ENCODE measurements around the gene NAA40.

NAA40 gene

GRCh38 chr11:63938479-63939396, at the start of gene NAA40:
Gene NAA40 (plus strand): TSS chr11:63939002. CDS start chr11:63939097, 95 bp downstream.
- DNase-seq: peak; percentile 94

GRCh38 chr11:63889344-63889743, 49.5 kb upstream of the NAA40 start:
- DNase-seq: no peak

GRCh38 chr11:63890368-63890767, 48.4 kb upstream of the NAA40 start:
- DNase-seq: no peak

- no peak for DNase-seq
These were observed 46.6 kb upstream of the NAA40 start for GRCh38 chr11:63892228-63892627.

GRCh38 chr11:63893355-63893754, 45.4 kb upstream of the NAA40 start:
- no peak for DNase-seq

- DNase-seq: no peak
These were observed 42.7 kb upstream of the NAA40 start for GRCh38 chr11:63896071-63896470.

GRCh38 chr11:63897459-63898146, 41.2 kb upstream of the NAA40 start:
- no peak for DNase-seq

- peak; percentile 21 for DNase-seq
These were observed 37.1 kb upstream of the NAA40 start for GRCh38 chr11:63901660-63902059.

GRCh38 chr11:63903884-63904283, 34.9 kb upstream of the NAA40 start:
- no peak for DNase-seq

- DNase-seq: no peak
These were observed 34.1 kb upstream of the NAA40 start for GRCh38 chr11:63904743-63905142.

GRCh38 chr11:63905179-63905578, 33.6 kb upstream of the NAA40 start:
- no peak for DNase-seq

GRCh38 chr11:63906087-63906486, 32.7 kb upstream of the NAA40 start:
- no peak for DNase-seq

- peak; percentile 56 for DNase-seq
These were observed 32.2 kb upstream of the NAA40 start for GRCh38 chr11:63906585-63906984.

GRCh38 chr11:63907063-63907462, 31.7 kb upstream of the NAA40 start:
- no peak for DNase-seq

GRCh38 chr11:63907808-63908530, 30.8 kb upstream of the NAA40 start:
- DNase-seq: no peak

GRCh38 chr11:63908631-63909401, 30.0 kb upstream of the NAA40 start:
- DNase-seq: no peak

GRCh38 chr11:63909591-63910506, 29.0 kb upstream of the NAA40 start:
- no peak for DNase-seq

- no peak for DNase-seq
These were observed 28.1 kb upstream of the NAA40 start for GRCh38 chr11:63910675-63911074.

GRCh38 chr11:63911440-63911839, 27.4 kb upstream of the NAA40 start:
- no peak for DNase-seq

- no peak for DNase-seq
These were observed 26.9 kb upstream of the NAA40 start for GRCh38 chr11:63911876-63912275.

- DNase-seq: no peak
These were observed 26.1 kb upstream of the NAA40 start for GRCh38 chr11:63912678-63913077.

Measured in CD4-positive, alpha-beta T cell treated with Interleukin-21 for 1 hour (primary cell).